Measurements from ENCODE around the gene FTMT. TPM values are rescaled to one million over a fixed set of nuclear protein-coding genes. Genes with fewer than 3 reads are reported as not detected.

The FTMT gene
- total RNA-seq, 4 donors from 2014 or later: not detected

GRCh38 chr5:121833617-121834016, 18.1 kb upstream of the FTMT start:
- intact Hi-C loops (cut with DNase I): no loop called here

GRCh38 chr5:121834021-121834420, 17.7 kb upstream of the FTMT start:
- intact Hi-C loops (cut with DNase I): no loop called here
- Histone ChIP-seq H3K9me3 (no peaks in the 10 kb centered on the region), H3K27me3 (no peaks in the 10 kb centered on the region), H3K4me1 (no peaks in the 10 kb centered on the region), H3K4me3 (no peak overlapping the region), H3K27ac (no peak overlapping the region), H3K36me3 (no peaks in the 10 kb centered on the region)
- no peak for DNase-seq
- 79 to 80% methylated on average over 2 of the region's 2 CpGs for WGBS, 2 donors
- TF ChIP-seq POLR2A (IDR thresholded peaks at IDR 0.05) (no peak), CTCF (IDR thresholded peaks at IDR 0.05) (no peak)

More at GRCh38 chr5:121833617-121834016, 18.1 kb upstream of the FTMT start:
- H3K4me3 ChIP-seq: no peak overlapping the region
- H3K27me3 ChIP-seq: no peaks in the 10 kb centered on the region
- TF ChIP-seq CTCF (IDR thresholded peaks at IDR 0.05): no peak
- TF ChIP-seq POLR2A (IDR thresholded peaks at IDR 0.05): no peak
- WGBS, 2 donors: 88 to 93% methylated on average over 1 of the region's 1 CpG
- no peaks in the 10 kb centered on the region for H3K4me1 ChIP-seq
- no peak for DNase-seq
- H3K27ac ChIP-seq: no peak overlapping the region
- no peaks in the 10 kb centered on the region for H3K36me3 ChIP-seq
- no peaks in the 10 kb centered on the region for H3K9me3 ChIP-seq

GRCh38 chr5:121841892-121842291, 9.8 kb upstream of the FTMT start:
- Histone ChIP-seq H3K27me3 (no peaks in the 10 kb centered on the region), H3K9me3 (no peaks in the 10 kb centered on the region), H3K27ac (no peak overlapping the region), H3K4me3 (no peak overlapping the region), H3K4me1 (no peaks in the 10 kb centered on the region), H3K36me3 (no peaks in the 10 kb centered on the region)
- TF ChIP-seq POLR2A (IDR thresholded peaks at IDR 0.05) (no peak), CTCF (IDR thresholded peaks at IDR 0.05) (no peak)
- intact Hi-C loops (cut with DNase I): no loop called here
- no peak for DNase-seq

- H3K4me3 ChIP-seq: no peak overlapping the region
- no peaks in the 10 kb centered on the region for H3K36me3 ChIP-seq
- H3K27ac ChIP-seq: no peak overlapping the region
- peaks cover 0 to 11% (median 0%) of the 10 kb centered on the region in 3 donors for H3K9me3 ChIP-seq
- no peaks in the 10 kb centered on the region for H3K4me1 ChIP-seq
- DNase-seq: no peak
- TF ChIP-seq CTCF (IDR thresholded peaks at IDR 0.05) (no peak), POLR2A (IDR thresholded peaks at IDR 0.05) (no peak)
- H3K27me3 ChIP-seq: no peaks in the 10 kb centered on the region
- 65 to 66% methylated on average over 4 of the region's 4 CpGs for WGBS, 2 donors
- intact Hi-C loops (cut with DNase I): no loop called here
These were observed 1.4 kb upstream of the FTMT start for GRCh38 chr5:121850272-121850671.

GRCh38 chr5:121853850-121854249, 2.2 kb downstream of the FTMT start:
- H3K36me3 ChIP-seq: no peaks in the 10 kb centered on the region
- no peak overlapping the region for H3K27ac ChIP-seq
- no peak overlapping the region for H3K4me3 ChIP-seq
- intact Hi-C loops (cut with DNase I): no loop called here
- no peaks in the 10 kb centered on the region for H3K4me1 ChIP-seq
- H3K27me3 ChIP-seq: no peaks in the 10 kb centered on the region
- no peak for DNase-seq
- TF ChIP-seq POLR2A (IDR thresholded peaks at IDR 0.05): no peak
- TF ChIP-seq CTCF (IDR thresholded peaks at IDR 0.05): no peak
- 26 to 52% methylated on average over 2 of the region's 2 CpGs for WGBS, 2 donors
- H3K9me3 ChIP-seq: peaks cover 0 to 11% (median 0%) of the 10 kb centered on the region in 3 donors

Measured in esophagus squamous epithelium (tissue), 5 donors.